ENCODE measurements around the gene PRKCH. TPM values are rescaled to one million over a fixed set of nuclear protein-coding genes. Genes with fewer than 3 reads are reported as not detected.
"Not testable (repeated sequence)": the region's sequence is repeated elsewhere in the genome, so short reads cannot be mapped to it uniquely, and the experiment has no call there.

PRKCH gene
- total RNA-seq, 2 donors from 2014 or later, result 24.6 to 73.6 TPM

DNA sequence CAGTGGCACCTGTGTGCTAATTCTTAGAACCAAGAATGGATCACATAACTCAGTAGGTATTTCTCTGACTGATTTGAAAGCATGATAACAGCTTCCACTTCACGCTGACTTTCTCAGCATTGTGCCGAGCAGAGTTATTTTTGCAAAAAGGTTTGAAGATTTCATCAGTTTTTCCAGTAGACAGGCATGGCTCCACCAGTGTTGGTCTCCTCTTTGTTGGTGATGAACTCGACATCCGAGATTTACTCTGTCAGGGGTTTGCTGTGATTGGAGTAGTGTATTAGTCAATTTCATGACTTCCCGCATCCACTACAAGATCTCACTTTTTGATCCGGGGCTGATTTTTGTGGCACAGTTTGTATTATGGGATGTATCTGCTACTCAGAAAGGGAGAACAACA, 85.3 kb downstream of the PRKCH start:
- Histone ChIP-seq H3K4me3 (no peak overlapping the region), H3K4me1 (ENCODE audit: control insufficient read depth in 1 of 2, low read depth in 2 of 2) (no peaks in the 10 kb centered on the region), H3K9me3 (no peaks in the 10 kb centered on the region), H3K36me3 (no peaks in the 10 kb centered on the region), H3K27ac (no peak overlapping the region), H3K27me3 (replicated peaks; ENCODE audit: insufficient read depth) (no peaks in the 10 kb centered on the region)
- DNase-seq (ENCODE audit: low spot score) (no peak), ATAC-seq (ENCODE audit: insufficient number of reproducible peaks, low FRiP score, low read depth) (no peak)
- TF ChIP-seq, protein P1, sequence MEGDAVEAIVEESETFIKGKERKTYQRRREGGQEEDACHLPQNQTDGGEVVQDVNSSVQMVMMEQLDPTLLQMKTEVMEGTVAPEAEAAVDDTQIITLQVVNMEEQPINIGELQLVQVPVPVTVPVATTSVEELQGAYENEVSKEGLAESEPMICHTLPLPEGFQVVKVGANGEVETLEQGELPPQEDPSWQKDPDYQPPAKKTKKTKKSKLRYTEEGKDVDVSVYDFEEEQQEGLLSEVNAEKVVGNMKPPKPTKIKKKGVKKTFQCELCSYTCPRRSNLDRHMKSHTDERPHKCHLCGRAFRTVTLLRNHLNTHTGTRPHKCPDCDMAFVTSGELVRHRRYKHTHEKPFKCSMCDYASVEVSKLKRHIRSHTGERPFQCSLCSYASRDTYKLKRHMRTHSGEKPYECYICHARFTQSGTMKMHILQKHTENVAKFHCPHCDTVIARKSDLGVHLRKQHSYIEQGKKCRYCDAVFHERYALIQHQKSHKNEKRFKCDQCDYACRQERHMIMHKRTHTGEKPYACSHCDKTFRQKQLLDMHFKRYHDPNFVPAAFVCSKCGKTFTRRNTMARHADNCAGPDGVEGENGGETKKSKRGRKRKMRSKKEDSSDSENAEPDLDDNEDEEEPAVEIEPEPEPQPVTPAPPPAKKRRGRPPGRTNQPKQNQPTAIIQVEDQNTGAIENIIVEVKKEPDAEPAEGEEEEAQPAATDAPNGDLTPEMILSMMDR (IDR thresholded peaks at IDR 0.05), result no peak

DNA sequence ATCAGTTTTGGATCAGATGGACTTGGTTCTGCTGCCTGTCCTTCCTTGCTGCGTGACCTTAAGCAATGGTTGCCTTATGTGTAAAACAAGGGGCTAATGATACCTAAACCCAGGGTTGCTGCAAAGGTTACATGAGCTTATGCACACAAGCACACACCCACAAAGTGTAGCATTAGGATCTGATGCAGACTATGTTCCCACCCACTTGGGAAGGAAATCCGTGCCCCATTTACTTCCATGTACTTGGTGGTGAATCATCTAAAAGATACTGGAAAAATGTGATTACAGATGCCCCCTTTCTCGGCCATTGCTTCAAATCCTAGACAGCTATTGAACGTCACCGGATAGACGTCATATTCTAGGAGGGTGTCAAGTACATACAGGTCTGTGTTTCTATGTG, 87.1 kb downstream of the PRKCH start:
- TF ChIP-seq, protein P1 (IDR thresholded peaks at IDR 0.05), result no peak
- Histone ChIP-seq H3K9me3 (no peaks in the 10 kb centered on the region), H3K36me3 (no peaks in the 10 kb centered on the region), H3K27ac (no peak overlapping the region), H3K27me3 (replicated peaks; ENCODE audit: insufficient read depth) (no peaks in the 10 kb centered on the region), H3K4me3 (no peak overlapping the region), H3K4me1 (ENCODE audit: control insufficient read depth in 1 of 2, low read depth in 2 of 2) (no peaks in the 10 kb centered on the region)
- DNase-seq (ENCODE audit: low spot score) (no peak), ATAC-seq (ENCODE audit: insufficient number of reproducible peaks, low FRiP score, low read depth) (no peak)

DNA sequence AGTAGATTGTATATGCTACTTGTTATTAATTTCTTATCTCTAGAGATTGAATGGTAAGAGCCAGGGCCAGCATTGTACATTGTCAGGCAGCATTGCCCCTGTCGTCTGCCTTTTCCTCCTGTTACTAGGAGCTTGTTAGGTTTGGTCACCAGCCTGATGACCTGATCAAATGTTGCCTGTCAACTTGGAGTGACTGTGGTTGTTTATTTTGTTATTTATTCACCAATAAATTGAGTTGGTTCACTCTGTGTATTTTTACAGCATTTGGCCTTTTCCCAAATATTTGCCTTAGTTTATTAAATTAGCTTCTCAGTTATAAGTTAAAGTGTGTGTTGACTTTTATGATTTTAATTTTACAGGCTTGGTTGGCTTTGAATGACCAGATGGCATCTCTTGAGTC, 88.4 kb downstream of the PRKCH start:
- H3K27ac ChIP-seq, result no peak overlapping the region
- no peak for ATAC-seq (ENCODE audit: insufficient number of reproducible peaks, low FRiP score, low read depth)
- no peaks in the 10 kb centered on the region for H3K9me3 ChIP-seq
- H3K4me3 ChIP-seq, result no peak overlapping the region
- TF ChIP-seq, protein P1 (IDR thresholded peaks at IDR 0.05), result no peak
- no peak for DNase-seq (ENCODE audit: low spot score)
- H3K36me3 ChIP-seq, result no peaks in the 10 kb centered on the region
- H3K27me3 ChIP-seq (replicated peaks; ENCODE audit: insufficient read depth), result no peaks in the 10 kb centered on the region
- no peaks in the 10 kb centered on the region for H3K4me1 ChIP-seq (ENCODE audit: control insufficient read depth in 1 of 2, low read depth in 2 of 2)

DNA sequence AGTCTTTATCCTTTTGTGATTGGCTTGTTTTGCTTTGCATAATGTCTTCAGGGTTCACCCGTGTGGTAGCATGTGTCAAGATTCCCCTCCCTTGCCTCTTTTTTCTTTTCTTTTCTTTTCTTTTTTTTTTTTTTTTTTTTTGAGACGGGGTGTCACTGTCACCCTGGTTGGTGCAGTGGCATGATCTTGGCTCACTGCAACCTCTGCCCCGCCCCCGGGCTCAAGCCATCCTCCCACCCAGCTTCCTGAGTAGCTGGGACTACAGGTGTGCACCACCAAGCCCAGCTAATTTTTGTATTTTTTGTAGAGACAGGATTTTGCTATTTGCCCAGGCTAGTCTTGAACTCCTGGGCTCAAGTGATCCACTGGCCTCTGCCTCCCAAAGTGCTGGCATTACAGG, 94.6 kb downstream of the PRKCH start:
- H3K27ac ChIP-seq; DNase-seq (ENCODE audit: low spot score); ATAC-seq (ENCODE audit: insufficient number of reproducible peaks, low FRiP score, low read depth); H3K27me3 ChIP-seq (replicated peaks; ENCODE audit: insufficient read depth); H3K36me3 ChIP-seq; H3K4me3 ChIP-seq; H3K9me3 ChIP-seq: not testable (repeated sequence)
- peaks cover 3 to 20% of the 10 kb centered on the region in 2 donors for H3K4me1 ChIP-seq (ENCODE audit: control insufficient read depth in 1 of 2, low read depth in 2 of 2)

DNA sequence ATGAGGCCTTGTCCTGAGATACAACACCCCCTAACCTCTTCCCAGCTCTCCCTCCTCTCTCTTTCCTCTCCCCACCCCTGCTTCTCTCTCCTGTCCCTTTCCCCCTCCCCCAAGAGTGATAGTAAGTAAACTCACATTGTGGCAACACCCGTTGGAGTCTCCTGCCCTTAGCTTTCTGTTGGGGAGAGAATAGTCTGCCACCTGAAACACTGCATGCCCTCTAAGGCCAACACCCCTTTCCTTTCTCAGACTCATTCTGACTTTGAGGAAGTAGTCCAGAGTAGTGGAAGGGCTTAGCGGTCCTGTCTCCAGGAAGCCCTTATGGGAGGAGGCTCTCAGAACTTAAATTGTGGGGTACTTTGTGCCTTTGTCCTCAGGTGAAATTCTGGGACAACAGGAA, 95.2 kb downstream of the PRKCH start:
- no peak overlapping the region for H3K4me3 ChIP-seq
- TF ChIP-seq, protein P1 (IDR thresholded peaks at IDR 0.05), result no peak
- ATAC-seq (ENCODE audit: insufficient number of reproducible peaks, low FRiP score, low read depth) (no peak), DNase-seq (ENCODE audit: low spot score) (no peak)
- peaks cover 3 to 20% of the 10 kb centered on the region in 2 donors for H3K4me1 ChIP-seq (ENCODE audit: control insufficient read depth in 1 of 2, low read depth in 2 of 2)
- H3K36me3 ChIP-seq, result no peaks in the 10 kb centered on the region
- no peaks in the 10 kb centered on the region for H3K27me3 ChIP-seq (replicated peaks; ENCODE audit: insufficient read depth)
- H3K27ac ChIP-seq, result no peak overlapping the region
- no peaks in the 10 kb centered on the region for H3K9me3 ChIP-seq

- TF ChIP-seq, protein P1 (IDR thresholded peaks at IDR 0.05), result no peak
- H3K4me1 ChIP-seq (ENCODE audit: control insufficient read depth in 1 of 2, low read depth in 2 of 2), result peaks cover 3 to 20% of the 10 kb centered on the region in 2 donors
- ATAC-seq (ENCODE audit: insufficient number of reproducible peaks, low FRiP score, low read depth) (no peak), DNase-seq (ENCODE audit: low spot score) (no peak)
- no peak overlapping the region for H3K27ac ChIP-seq
- no peaks in the 10 kb centered on the region for H3K27me3 ChIP-seq (replicated peaks; ENCODE audit: insufficient read depth)
- no peak overlapping the region for H3K4me3 ChIP-seq
- no peaks in the 10 kb centered on the region for H3K36me3 ChIP-seq
- H3K9me3 ChIP-seq, result no peaks in the 10 kb centered on the region
Observed at GRCh38 chr14:61417141-61417540, 95.8 kb downstream of the PRKCH start.

Data from thoracic aorta (tissue), 2 donors.